ENCODE results near the gene NDRG2. TPM values are rescaled to one million over a fixed set of nuclear protein-coding genes. Genes with fewer than 3 reads are reported as not detected.

Gene NDRG2
- total and polyA plus RNA-seq, 9 of the 15 experiments (the other 6 are each of a cell fraction or from before 2014, with no cell fraction given): 10.1 to 105 (median 41.0) TPM

DNA sequence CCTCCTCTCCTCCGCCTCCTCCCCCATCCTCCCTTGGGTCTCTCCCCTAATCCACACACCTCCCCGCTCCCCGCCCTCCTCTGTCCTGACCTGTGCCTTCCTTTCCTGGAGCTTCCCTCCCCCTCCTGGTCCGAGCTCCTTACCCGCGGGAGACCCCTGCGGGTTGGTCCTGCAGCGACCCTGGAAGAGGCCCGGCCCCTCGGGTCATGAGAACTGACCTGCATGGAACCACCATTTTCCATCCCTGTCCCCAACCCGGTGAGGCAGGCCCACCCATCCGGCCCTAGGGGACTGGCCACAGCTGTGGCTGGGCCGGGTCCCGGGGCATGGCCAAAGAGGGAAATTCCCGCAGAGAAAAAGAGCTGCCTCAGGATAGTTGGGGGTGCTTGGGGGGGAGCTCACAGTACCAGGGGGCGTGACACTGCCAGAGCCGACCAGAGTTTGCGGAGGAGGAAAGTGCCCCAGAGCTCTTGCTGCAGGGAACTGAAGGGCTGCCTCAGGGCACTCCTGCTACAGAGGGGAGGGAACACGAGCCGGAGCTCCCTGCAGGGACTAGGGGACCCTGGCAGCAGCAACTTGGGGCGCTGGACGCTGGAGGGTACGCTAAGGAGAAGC, 45.9 kb upstream of the NDRG2 start:
- H3K4me2 ChIP-seq (ENCODE audit: insufficient read depth, low read length): peak overlapping the region; percentile 72
- no peaks in the 10 kb centered on the region for H3K9me3 ChIP-seq (replicated peaks; ENCODE audit: control insufficient read depth, insufficient read depth, low read depth, low read length)
- intact Hi-C loops (cut with micrococcal nuclease) (no loop called here), in situ Hi-C loops (cut with MboI) (no loop called here)
- peak; percentile 4; the same call in 2 of the 3 replicates for ATAC-seq
- H3K36me3 ChIP-seq (ENCODE audit: control insufficient read depth, insufficient read depth, low read length): no peaks in the 10 kb centered on the region
- peak overlapping the region; percentile 41 for H3K4me3 ChIP-seq
- FAIRE-seq: no peak
- POLR2A ChIA-PET: interaction anchor here (0.6 to 2.0 kb wide), 10 partner anchors 9 to 121 kb away, joined by 3 to 6 read pairs (median 4); partner anchors contain the start of gene RNASE8
- H3K27ac ChIP-seq (ENCODE audit: extremely low read depth, low read depth, low read length): no peak overlapping the region; the same call in 2 of the 3 replicates
- TF ChIP-seq ZNF12 (CRISPR knock-in tag; IDR thresholded peaks at IDR 0.05) (no peak), TBP (optimal IDR thresholded peaks at IDR 0.05; ENCODE audit: low read depth, low read length) (no peak), STAT5A (IDR thresholded peaks at IDR 0.05; ENCODE audit: borderline replicate concordance, low read length) (no peak), EHMT2 (IDR thresholded peaks at IDR 0.05) (no peak), PHTF2 (CRISPR knock-in tag; IDR thresholded peaks at IDR 0.05) (no peak), ZFX (CRISPR knock-in tag; IDR thresholded peaks at IDR 0.05) (0 out of 2 replicates have a peak, but pooled peaks have one; percentile 3), HDAC1 (IDR thresholded peaks at IDR 0.05) (0 out of 4 replicates have a peak, but pooled peaks of 1 of the 2 experiments have one; percentile 45), RBFOX2 (IDR thresholded peaks at IDR 0.05; ENCODE audit: low read depth, low read length) (peak; percentile 36; the same call in 1 of the 2 replicates)
- TF ChIP-seq, protein P1, sequence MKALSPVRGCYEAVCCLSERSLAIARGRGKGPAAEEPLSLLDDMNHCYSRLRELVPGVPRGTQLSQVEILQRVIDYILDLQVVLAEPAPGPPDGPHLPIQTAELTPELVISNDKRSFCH (CRISPR knock-in tag; IDR thresholded peaks at IDR 0.05): no peak
- TF ChIP-seq, protein P1 (tag; IDR thresholded peaks at IDR 0.05): no peak
- TSS peak; percentile 36 for BruUV-seq (replicated peaks)
- H3K79me2 ChIP-seq (ENCODE audit: control insufficient read depth, insufficient read depth, low read length): no peaks in the 10 kb centered on the region; the same call in 2 of the 3 replicates
- H3K9ac ChIP-seq (ENCODE audit: insufficient read depth in 1 of 2, low read depth in 2 of 2, low read length in 2 of 2): peak overlapping the region; percentile 38 to 91; a peak in 3 of 4 replicates
- no peaks in the 10 kb centered on the region for H4K20me1 ChIP-seq (replicated peaks; ENCODE audit: control insufficient read depth, insufficient read depth, low read length)
- H3K9me1 ChIP-seq (ENCODE audit: control insufficient read depth, insufficient read depth, low read length): no peaks in the 10 kb centered on the region
- H3K27me3 ChIP-seq (ENCODE audit: control insufficient read depth in 2 of 2, insufficient read depth in 2 of 2, low read length in 2 of 2): no peaks in the 10 kb centered on the region
- peaks cover 2 to 41% of the 10 kb centered on the region in 2 experiments; a peak in 3 of 5 replicates for H3K4me1 ChIP-seq (replicated peaks in 1 of 2; ENCODE audit: control insufficient read depth in 2 of 2, insufficient read depth in 2 of 2, low read length in 2 of 2)
- CTCF ChIA-PET (ENCODE audit: low intra/inter-chr PET ratio): interaction anchor here (1.9 to 4.6 kb wide), 2 partner anchors 21 to 35 kb away, joined by 10 to 54 read pairs; no protein-coding TSS in a partner anchor
- H2AFZ ChIP-seq (ENCODE audit: low read depth, low read length): peak overlapping the region; percentile 87
- peak in 3 of 4 experiments; percentile 22 to 38 (median 36) for DNase-seq (ENCODE audit: extremely low read depth in 1 of 4, low spot score in 3 of 4)
- 14% methylated on average over 8 of the region's 23 CpGs for WGBS (ENCODE audit: insufficient coverage, low coverage, missing lambda C conversion rate)

Data from K562 (cell line).